Activated CD4-positive, alpha-beta memory T cell treated with anti-CD3 and anti-CD28 coated beads, Interleukin-2, amount 10 ng/mL, durations not matched to agents 7 days and 5 days (primary cell): ENCODE measurements around the gene TBL2. TPM values are rescaled to one million over a fixed set of nuclear protein-coding genes. Genes with fewer than 3 reads are reported as not detected.
A peak's percentile ranks its signal among the peaks of the same experiment; 100 is the strongest.
"Not testable (repeated sequence)": the region's sequence is repeated elsewhere in the genome, so short reads cannot be mapped to it uniquely, and the experiment has no call there.

Experiments used
- CTCF ChIA-PET: fragments of 350-600 bp; sonication (Branson Sonifier 250); formaldehyde crosslinking; loops from one replicate; lab custom pipeline; 2021; ENCODE audit warnings: antibody characterized with exemption, inconsistent platforms; lab: Charles Lee
- POLR2A ChIA-PET: fragments of 350-600 bp; sonication (Branson Sonifier 250); formaldehyde crosslinking; loops from one replicate; lab custom pipeline; 2021; ENCODE audit warnings: antibody characterized with exemption; lab: Charles Lee
- DNase-seq: peaks from one replicate; pipeline ENCODE4 v3.0.0-alpha.2; 2020
- H3K27ac Mint-ChIP-seq: one replicate; pipeline ENCODE4 v1.8.0; 2021; ENCODE audit warnings: mild to moderate bottlenecking, mixed read lengths
- H3K27me3 Mint-ChIP-seq: one replicate; pipeline ENCODE4 v1.8.0; 2021; ENCODE audit warnings: mixed read lengths
- H3K36me3 Mint-ChIP-seq: one replicate; pipeline ENCODE4 v1.8.0; 2021; ENCODE audit warnings: low read depth, mixed read lengths
- H3K4me1 Mint-ChIP-seq: one replicate; pipeline ENCODE4 v1.8.0; 2021; ENCODE audit warnings: mixed read lengths
- H3K4me3 Mint-ChIP-seq: one replicate; pipeline ENCODE4 v1.8.0; 2021; ENCODE audit warnings: mild to moderate bottlenecking, mixed read lengths
- H3K9me3 Mint-ChIP-seq: one replicate; pipeline ENCODE4 v1.8.0; 2021; ENCODE audit warnings: mixed read lengths
- total RNA-seq, 2 experiments: library from RNA; stranded (reverse); gene quantifications; one replicate each; pipeline ENCODE4 v1.2.3, GENCODE V29; 2021

The TBL2 gene
- total RNA-seq, 2 experiments from 2014 or later, result 27.1 to 29.0 TPM

GRCh38 chr7:73617520-73617919 is 39.1 kb upstream of the TBL2 start:
- H3K27ac Mint-ChIP-seq, H3K4me3 Mint-ChIP-seq, DNase-seq, H3K36me3 Mint-ChIP-seq, H3K4me1 Mint-ChIP-seq, H3K9me3 Mint-ChIP-seq, POLR2A ChIA-PET: not testable (repeated sequence)
- H3K27me3 Mint-ChIP-seq, result peaks cover 23% of the 10 kb centered on the region
- CTCF ChIA-PET, result interaction anchor here (2.3 kb wide), 1 partner anchor 11 kb away, joined by 10 read pairs; no protein-coding TSS in a partner anchor

- no peaks in the 10 kb centered on the region for H3K4me1 Mint-ChIP-seq
- peaks cover 17% of the 10 kb centered on the region for H3K27me3 Mint-ChIP-seq
- no peaks in the 10 kb centered on the region for H3K36me3 Mint-ChIP-seq
- CTCF ChIA-PET, result interaction anchor here (0.7 to 2.3 kb wide), 3 partner anchors 9 to 856 kb away, joined by 4 to 10 read pairs (median 6); no protein-coding TSS in a partner anchor
- H3K4me3 Mint-ChIP-seq, result no peak overlapping the region
- no peak for DNase-seq
- POLR2A ChIA-PET, result no interaction called here
- no peak overlapping the region for H3K27ac Mint-ChIP-seq
- no peaks in the 10 kb centered on the region for H3K9me3 Mint-ChIP-seq
Measured at GRCh38 chr7:73615886-73616285, 37.5 kb upstream of the TBL2 start.

- not testable (repeated sequence) for H3K4me1 Mint-ChIP-seq, H3K27ac Mint-ChIP-seq, H3K9me3 Mint-ChIP-seq, H3K4me3 Mint-ChIP-seq, H3K36me3 Mint-ChIP-seq, DNase-seq
- peaks cover 21% of the 10 kb centered on the region for H3K27me3 Mint-ChIP-seq
- ChIA-PET POLR2A (interaction anchor here (0.6 kb wide), 1 partner anchor 56 kb away, joined by 3 read pairs; no protein-coding TSS in a partner anchor), CTCF (interaction anchor here (0.6 to 0.9 kb wide), 3 partner anchors 8 to 537 kb away, joined by 3 read pairs; no protein-coding TSS in a partner anchor)
Measured at GRCh38 chr7:73614937-73615336, 36.6 kb upstream of the TBL2 start.

GRCh38 chr7:73613954-73614735 is 35.8 kb upstream of the TBL2 start:
- no peak overlapping the region for H3K4me3 Mint-ChIP-seq
- no peaks in the 10 kb centered on the region for H3K4me1 Mint-ChIP-seq
- DNase-seq, result no peak
- H3K36me3 Mint-ChIP-seq, result no peaks in the 10 kb centered on the region
- ChIA-PET CTCF (interaction anchor here (0.6 to 0.9 kb wide), 3 partner anchors 8 to 538 kb away, joined by 3 read pairs; no protein-coding TSS in a partner anchor), POLR2A (no interaction called here)
- peaks cover 25% of the 10 kb centered on the region for H3K27me3 Mint-ChIP-seq
- no peaks in the 10 kb centered on the region for H3K9me3 Mint-ChIP-seq
- H3K27ac Mint-ChIP-seq, result no peak overlapping the region

- Mint-ChIP-seq H3K9me3 (no peaks in the 10 kb centered on the region), H3K27ac (no peak overlapping the region), H3K27me3 (peaks cover 25% of the 10 kb centered on the region), H3K4me3 (no peak overlapping the region), H3K4me1 (no peaks in the 10 kb centered on the region), H3K36me3 (no peaks in the 10 kb centered on the region)
- ChIA-PET CTCF (interaction anchor here (1.0 kb wide), 1 partner anchor 111 kb away, joined by 3 read pairs; no protein-coding TSS in a partner anchor), POLR2A (no interaction called here)
- DNase-seq, result no peak
Measured at GRCh38 chr7:73612598-73613269, 34.4 kb upstream of the TBL2 start.

GRCh38 chr7:73611017-73611555 is 32.7 kb upstream of the TBL2 start:
- no peak overlapping the region for H3K4me3 Mint-ChIP-seq
- peaks cover 24% of the 10 kb centered on the region for H3K27me3 Mint-ChIP-seq
- ChIA-PET CTCF (interaction anchor here (5.9 kb wide), 1 partner anchor 125 kb away, joined by 77 read pairs; the partner anchor contains the start of gene ABHD11), POLR2A (no interaction called here)
- no peaks in the 10 kb centered on the region for H3K36me3 Mint-ChIP-seq
- no peak overlapping the region for H3K27ac Mint-ChIP-seq
- H3K4me1 Mint-ChIP-seq, result no peaks in the 10 kb centered on the region
- H3K9me3 Mint-ChIP-seq, result no peaks in the 10 kb centered on the region
- no peak for DNase-seq

GRCh38 chr7:73610105-73610504 is 31.7 kb upstream of the TBL2 start:
- H3K9me3 Mint-ChIP-seq, result no peaks in the 10 kb centered on the region
- H3K4me3 Mint-ChIP-seq, result no peak overlapping the region
- CTCF ChIA-PET, result interaction anchor here (0.7 to 5.9 kb wide), 2 partner anchors 103 to 126 kb away, joined by 3 to 77 read pairs; partner anchors contain the start of gene ABHD11
- POLR2A ChIA-PET, result interaction anchor here (0.6 kb wide), 1 partner anchor 88 kb away, joined by 3 read pairs; no protein-coding TSS in a partner anchor
- H3K36me3 Mint-ChIP-seq, result no peaks in the 10 kb centered on the region
- no peak for DNase-seq
- no peaks in the 10 kb centered on the region for H3K4me1 Mint-ChIP-seq
- peaks cover 23% of the 10 kb centered on the region for H3K27me3 Mint-ChIP-seq
- H3K27ac Mint-ChIP-seq, result no peak overlapping the region

GRCh38 chr7:73607692-73607983 is 29.3 kb upstream of the TBL2 start:
- not testable (repeated sequence) for H3K4me1 Mint-ChIP-seq, DNase-seq, H3K27ac Mint-ChIP-seq, H3K9me3 Mint-ChIP-seq, H3K4me3 Mint-ChIP-seq, H3K36me3 Mint-ChIP-seq
- ChIA-PET CTCF (interaction anchor here (0.7 to 5.9 kb wide), 20 partner anchors 13 to 248 kb away, joined by 3 to 77 read pairs (median 6); partner anchors contain the start of genes ABHD11, METTL27 and STX1A), POLR2A (interaction anchor here (0.7 to 2.1 kb wide), 2 partner anchors 85 to 127 kb away, joined by 3 to 14 read pairs; partner anchors contain the start of gene BAZ1B)
- peaks cover 15% of the 10 kb centered on the region for H3K27me3 Mint-ChIP-seq

GRCh38 chr7:73606801-73607691 is 28.7 kb upstream of the TBL2 start:
- H3K27ac Mint-ChIP-seq, result no peak overlapping the region
- ChIA-PET CTCF (interaction anchor here (0.6 to 5.9 kb wide), 36 partner anchors 8 to 538 kb away, joined by 3 to 77 read pairs (median 4); partner anchors contain the start of genes ABHD11, METTL27, STX1A and TBL2), POLR2A (interaction anchor here (0.7 to 2.1 kb wide), 5 partner anchors 20 to 128 kb away, joined by 3 to 14 read pairs (median 3); partner anchors contain the start of gene BAZ1B)
- H3K4me3 Mint-ChIP-seq, result no peak overlapping the region
- no peaks in the 10 kb centered on the region for H3K9me3 Mint-ChIP-seq
- peaks cover 14% of the 10 kb centered on the region for H3K27me3 Mint-ChIP-seq
- no peaks in the 10 kb centered on the region for H3K36me3 Mint-ChIP-seq
- H3K4me1 Mint-ChIP-seq, result no peaks in the 10 kb centered on the region
- DNase-seq, result peak; percentile 66

- no peaks in the 10 kb centered on the region for H3K9me3 Mint-ChIP-seq
- CTCF ChIA-PET, result interaction anchor here (0.7 to 5.9 kb wide), 12 partner anchors 8 to 539 kb away, joined by 3 to 77 read pairs (median 4); partner anchors contain the start of genes ABHD11, STX1A and VPS37D
- no peak overlapping the region for H3K27ac Mint-ChIP-seq
- DNase-seq, result no peak
- POLR2A ChIA-PET, result interaction anchor here (1.5 to 2.1 kb wide), 2 partner anchors 111 to 129 kb away, joined by 4 to 14 read pairs; no protein-coding TSS in a partner anchor
- no peak overlapping the region for H3K4me3 Mint-ChIP-seq
- H3K27me3 Mint-ChIP-seq, result peaks cover 14% of the 10 kb centered on the region
- no peaks in the 10 kb centered on the region for H3K4me1 Mint-ChIP-seq
- H3K36me3 Mint-ChIP-seq, result no peaks in the 10 kb centered on the region
Measured at GRCh38 chr7:73605601-73606220, 27.3 kb upstream of the TBL2 start.
